ENCODE results near the gene ARHGAP21. TPM values are rescaled to one million over a fixed set of nuclear protein-coding genes. Genes with fewer than 3 reads are reported as not detected.

Gene ARHGAP21
- total RNA-seq, 1 experiment from 2014 or later: 52.6 TPM

GRCh38 chr10:24680647-24681524 lies 42.8 kb downstream of the ARHGAP21 start:
- intact Hi-C loops (cut with micrococcal nuclease): loop anchor here (5.0 kb wide), 1 partner anchor 34 kb away; no protein-coding TSS in a partner anchor
- TF ChIP-seq EZH2 (IDR thresholded peaks at IDR 0.05; ENCODE audit: low read length, unreplicated experiment) (no peak), EZH2phosphoT487 (IDR thresholded peaks at IDR 0.05; ENCODE audit: borderline replicate concordance, low read length) (no peak), CTCF (conservative IDR thresholded peaks at IDR 0.05; ENCODE audit: low read depth, low read length) (no peak)
- POLR2A ChIA-PET (ENCODE audit: unreplicated experiment): interaction anchor here (0.7 kb wide), 1 partner anchor 259 kb away, joined by 3 read pairs; no protein-coding TSS in a partner anchor
- Histone ChIP-seq H2AFZ (ENCODE audit: low read length) (no peak overlapping the region), H3K36me3 (ENCODE audit: low read depth, low read length) (no peaks in the 10 kb centered on the region), H3K4me2 (ENCODE audit: low read length) (peak overlapping the region; percentile 21; the same call in 1 of the 2 replicates), H3K9me3 (ENCODE audit: low read length) (no peaks in the 10 kb centered on the region), H3K27ac (ENCODE audit: low read length) (no peak overlapping the region), H4K20me1 (ENCODE audit: low read length) (no peaks in the 10 kb centered on the region; the same call in 1 of the 2 replicates), H3F3A (ENCODE audit: low read length, unreplicated experiment) (no peaks in the 10 kb centered on the region), H3K4me1 (ENCODE audit: insufficient read depth, low read length) (peaks cover 14% of the 10 kb centered on the region), H3K79me2 (ENCODE audit: low read length) (peaks cover 89% of the 10 kb centered on the region), H3K9me2 (replicated peaks; ENCODE audit: low read length) (no peaks in the 10 kb centered on the region), H3K9ac (ENCODE audit: low read length) (no peak overlapping the region), H3K4me3 (ENCODE audit: low read length) (no peak overlapping the region), H3K27me3 (ENCODE audit: low read length) (no peaks in the 10 kb centered on the region)
- DNase-seq: peak; percentile 18
- BruUV-seq (replicated peaks): no TSS peak
- CTCF ChIA-PET: no interaction called here
- peak; percentile 58 for ATAC-seq

- H3K9me2 ChIP-seq (replicated peaks; ENCODE audit: low read length): no peaks in the 10 kb centered on the region
- CTCF ChIA-PET: no interaction called here
- intact Hi-C loops (cut with micrococcal nuclease): no loop called here
- no peak overlapping the region for H3K27ac ChIP-seq (ENCODE audit: low read length)
- H3F3A ChIP-seq (ENCODE audit: low read length, unreplicated experiment): no peaks in the 10 kb centered on the region
- H3K9ac ChIP-seq (ENCODE audit: low read length): no peak overlapping the region
- no peak for DNase-seq
- no peak for ATAC-seq
- H3K27me3 ChIP-seq (ENCODE audit: low read length): no peaks in the 10 kb centered on the region
- H4K20me1 ChIP-seq (ENCODE audit: low read length): no peaks in the 10 kb centered on the region; the same call in 1 of the 2 replicates
- TF ChIP-seq EZH2phosphoT487 (IDR thresholded peaks at IDR 0.05; ENCODE audit: borderline replicate concordance, low read length) (no peak), CTCF (conservative IDR thresholded peaks at IDR 0.05; ENCODE audit: low read depth, low read length) (no peak)
- H3K9me3 ChIP-seq (ENCODE audit: low read length): no peaks in the 10 kb centered on the region
- no TSS peak for BruUV-seq (replicated peaks)
- no peaks in the 10 kb centered on the region for H3K36me3 ChIP-seq (ENCODE audit: low read depth, low read length)
- H3K79me2 ChIP-seq (ENCODE audit: low read length): peaks cover 83% of the 10 kb centered on the region
- H2AFZ ChIP-seq (ENCODE audit: low read length): no peak overlapping the region
- peaks cover 14% of the 10 kb centered on the region for H3K4me1 ChIP-seq (ENCODE audit: insufficient read depth, low read length)
- no peak overlapping the region for H3K4me2 ChIP-seq (ENCODE audit: low read length)
- POLR2A ChIA-PET (ENCODE audit: unreplicated experiment): no interaction called here
- no peak overlapping the region for H3K4me3 ChIP-seq (ENCODE audit: low read length)
Measured at GRCh38 chr10:24678757-24679156, 44.9 kb downstream of the ARHGAP21 start.
